ENCODE data around the gene COX14.

COX14 gene

GRCh38 chr12:50084775-50085614 is 27.0 kb upstream of the COX14 start, which contains the start of gene SMARCD1:
SMARCD1 (plus strand) TSS chr12:50085342; CDS start chr12:50085370, 28 bp downstream.
- Histone ChIP-seq H3K4me2 (ENCODE audit: low read depth, low read length, poor library complexity, severe bottlenecking) (peak within 1 kb of the TSS; percentile 87), H3K79me2 (ENCODE audit: insufficient read depth, low read length) (peaks cover 30% of the 10 kb centered on the region), H2AFZ (ENCODE audit: low read length) (peak within 1 kb of the TSS; percentile 87), H3K9me2 (replicated peaks; ENCODE audit: low read depth, low read length) (no peaks in the 10 kb centered on the region), H3F3A (ENCODE audit: low read depth) (peaks cover 19% of the 10 kb centered on the region), H3K27me3 (ENCODE audit: insufficient read depth, low read length, poor library complexity, severe bottlenecking) (no peaks in the 10 kb centered on the region), H3K4me3 (ENCODE audit: low read length, poor library complexity, severe bottlenecking) (peak within 1 kb of the TSS; percentile 76), H3K4me1 (ENCODE audit: insufficient read depth, low read length, poor library complexity, severe bottlenecking) (peaks cover 24% of the 10 kb centered on the region), H4K20me1 (ENCODE audit: insufficient read depth, low read length, poor library complexity, severe bottlenecking) (peaks cover 23% of the 10 kb centered on the region), H3K36me3 (ENCODE audit: insufficient read depth, low read length) (peaks cover 19% of the 10 kb centered on the region), H3K9ac (ENCODE audit: low read depth, low read length, poor library complexity, severe bottlenecking) (peak within 1 kb of the TSS; percentile 72), H3K9me3 (ENCODE audit: insufficient read depth, low read depth, low read length) (no peaks in the 10 kb centered on the region)
- TF ChIP-seq EZH2phosphoT487 (IDR thresholded peaks at IDR 0.05; ENCODE audit: borderline replicate concordance) (no peak), CTCF (conservative IDR thresholded peaks at IDR 0.05; ENCODE audit: low read length) (peak; percentile 77)

GRCh38 chr12:50085615-50086072 is 26.4 kb upstream of the COX14 start:
- Histone ChIP-seq H3K79me2 (ENCODE audit: insufficient read depth, low read length) (peaks cover 30% of the 10 kb centered on the region), H2AFZ (ENCODE audit: low read length) (no peak overlapping the region)

GRCh38 chr12:50086148-50086547 is 25.9 kb upstream of the COX14 start:
- Histone ChIP-seq H3F3A (ENCODE audit: low read depth) (peaks cover 19% of the 10 kb centered on the region), H3K9ac (ENCODE audit: low read depth, low read length, poor library complexity, severe bottlenecking) (peak overlapping the region; percentile 72), H3K4me3 (ENCODE audit: low read length, poor library complexity, severe bottlenecking) (peak overlapping the region; percentile 76), H3K27me3 (ENCODE audit: insufficient read depth, low read length, poor library complexity, severe bottlenecking) (no peaks in the 10 kb centered on the region), H3K4me1 (ENCODE audit: insufficient read depth, low read length, poor library complexity, severe bottlenecking) (peaks cover 24% of the 10 kb centered on the region), H4K20me1 (ENCODE audit: insufficient read depth, low read length, poor library complexity, severe bottlenecking) (peaks cover 23% of the 10 kb centered on the region), H3K9me3 (ENCODE audit: insufficient read depth, low read depth, low read length) (no peaks in the 10 kb centered on the region), H3K4me2 (ENCODE audit: low read depth, low read length, poor library complexity, severe bottlenecking) (peak overlapping the region; percentile 87), H2AFZ (ENCODE audit: low read length) (no peak overlapping the region), H3K36me3 (ENCODE audit: insufficient read depth, low read length) (peaks cover 27% of the 10 kb centered on the region), H3K9me2 (replicated peaks; ENCODE audit: low read depth, low read length) (no peaks in the 10 kb centered on the region), H3K79me2 (ENCODE audit: insufficient read depth, low read length) (peaks cover 30% of the 10 kb centered on the region)
- TF ChIP-seq CTCF (conservative IDR thresholded peaks at IDR 0.05; ENCODE audit: low read length) = no peak
- no peak for TF ChIP-seq EZH2phosphoT487 (IDR thresholded peaks at IDR 0.05; ENCODE audit: borderline replicate concordance)

More at GRCh38 chr12:50085615-50086072, 26.4 kb upstream of the COX14 start:
- no peak for TF ChIP-seq CTCF (conservative IDR thresholded peaks at IDR 0.05; ENCODE audit: low read length)
- no peak for TF ChIP-seq EZH2phosphoT487 (IDR thresholded peaks at IDR 0.05; ENCODE audit: borderline replicate concordance)
- Histone ChIP-seq H3K27me3 (ENCODE audit: insufficient read depth, low read length, poor library complexity, severe bottlenecking) (no peaks in the 10 kb centered on the region), H3K4me1 (ENCODE audit: insufficient read depth, low read length, poor library complexity, severe bottlenecking) (peaks cover 24% of the 10 kb centered on the region), H3K9me2 (replicated peaks; ENCODE audit: low read depth, low read length) (no peaks in the 10 kb centered on the region), H4K20me1 (ENCODE audit: insufficient read depth, low read length, poor library complexity, severe bottlenecking) (peaks cover 23% of the 10 kb centered on the region), H3K36me3 (ENCODE audit: insufficient read depth, low read length) (peaks cover 24% of the 10 kb centered on the region), H3K9me3 (ENCODE audit: insufficient read depth, low read depth, low read length) (no peaks in the 10 kb centered on the region), H3F3A (ENCODE audit: low read depth) (peaks cover 19% of the 10 kb centered on the region), H3K9ac (ENCODE audit: low read depth, low read length, poor library complexity, severe bottlenecking) (peak overlapping the region; percentile 72), H3K4me2 (ENCODE audit: low read depth, low read length, poor library complexity, severe bottlenecking) (peak overlapping the region; percentile 87), H3K4me3 (ENCODE audit: low read length, poor library complexity, severe bottlenecking) (peak overlapping the region; percentile 76)
